Heart left ventricle (tissue), 16 donors: Measurements from ENCODE around the gene AKR1E2. TPM values are rescaled to one million over a fixed set of nuclear protein-coding genes. Genes with fewer than 3 reads are reported as not detected.
A peak's percentile ranks its signal among the peaks of the same experiment; 100 is the strongest.

Experiments
- ATAC-seq, 4 donors: fragments of 200-7000 bp; cut with Tn5 transposase; one replicate each; pipeline ENCODE4 v1.9.1; 2020 to 2022; ENCODE audit warnings: moderate library complexity in 4 of 4, mild to moderate bottlenecking in 3 of 4, moderate number of reproducible peaks in 1 of 4
- DNase-seq, 5 donors: peaks; one replicate each; pipeline ENCODE4 v3.0.0-alpha.2; 2020
- H3K27ac ChIP-seq, 12 donors: fragments of 200-600 bp; sonication (generic) in 4 of 12; one replicate each; pipeline versions ENCODE4 v1.5.0 to v1.8.0; 2016 to 2022; ENCODE audit warnings: mild to moderate bottlenecking in 2 of 12
- H3K27me3 ChIP-seq, 9 donors: fragments of 200-600 bp; sonication (generic) in 2 of 9; one replicate each; pipeline versions ENCODE4 v1.5.1 to v1.8.0; 2016 to 2022; ENCODE audit warnings: mild to moderate bottlenecking in 3 of 9
- H3K36me3 ChIP-seq, 9 donors: fragments of 200-600 bp; sonication (generic) in 2 of 9; one replicate each; pipeline versions ENCODE4 v1.5.0 to v1.8.0; 2018 to 2022; ENCODE audit warnings: mild to moderate bottlenecking in 2 of 9
- H3K4me1 ChIP-seq, 12 donors: fragments of 200-600 bp; sonication (generic) in 4 of 12; one replicate each; pipeline versions ENCODE4 v1.5.0 to v1.8.0; 2016 to 2022; ENCODE audit warnings: mild to moderate bottlenecking in 3 of 12
- H3K4me3 ChIP-seq, 12 donors: fragments of 200-600 bp; sonication (generic) in 4 of 12; one replicate each; pipeline versions ENCODE4 v1.5.0 to v1.8.0; 2017 to 2022; ENCODE audit warnings: mild to moderate bottlenecking in 9 of 12, moderate library complexity in 4 of 12
- H3K9me3 ChIP-seq, 12 donors: fragments of 200-600 bp; sonication (generic) in 4 of 12; one replicate each; pipeline versions ENCODE4 v1.5.0 to v1.8.0; 2016 to 2022; ENCODE audit warnings: mild to moderate bottlenecking in 1 of 12
- CTCF ChIP-seq, 12 donors: fragments of 200-600 bp; sonication (generic) in 4 of 12; IDR thresholded peaks; one replicate each; pipeline versions ENCODE4 v1.5.0 to v1.8.0; 2018 to 2022; ENCODE audit warnings: antibody characterized with exemption in 12 of 12, mild to moderate bottlenecking in 5 of 12
- POLR2A ChIP-seq, 2 donors: fragments of 450-650 bp; IDR thresholded peaks; one replicate each; pipeline ENCODE4 v1.6.1; 2017; ENCODE audit warnings: antibody characterized with exemption in 2 of 2, mild to moderate bottlenecking in 2 of 2, moderate library complexity in 2 of 2
- WGBS, 4 donors: extraction: QIAGEN DNeasy Blood & Tissue Kit in 2 of 4; methylation state at CpG; one replicate each; pipeline versions ENCODE4 v1.1.5 to v1.1.7; 2013 to 2018; 5-methylcytosine and 5-hydroxymethylcytosine counted together
- intact Hi-C, 10 donors: fragments of 100-400 bp; cut with DNase I; formaldehyde crosslinking; loops; one replicate each; pipeline versions ENCODE4 v1.11.1 to v1.14.2; 2022
- polyA plus RNA-seq, 2 donors: library from polyadenylated mRNA; stranded (reverse); fragments of 200-250 nt; gene quantifications; one replicate each; pipeline ENCODE4 v1.2.3, GENCODE V29; 2013
- total RNA-seq, 9 donors: library from RNA; depleted of rRNA in 2 of 9; stranded (reverse); fragments of >200 nt in 2 of 9; fragmentation: NEBNext Ultra II Directional in 3 of 9; extraction: Animal tissue kit (Norgen Biotek cat#: 25700) in 3 of 9; gene quantifications; one replicate each; pipeline versions ENCODE4 v1.1.0 to v1.2.4, GENCODE V29; 2016 to 2023
- donor health status: ischemic (EF 13 %, LVEDD 7.1; RV severe dilation, severe dysfunction).
- donor health status: healthy with polysubstance abuse.
- donor health status: DM: no; HTN: yes; CAD: no.
- donor health status: DM: no; HTN: no; CAD: no.
- donor health status: ischemic (EF 25% LVEDD 6.9; RV normal size, moderate dysfunction).
- donor health status: ischemic (EF 25% LVEDD 5.7; RV mildly dilated, moderate dysfunction).
- donor health status: healthy.
- donor health status: DM: yes; HTN: yes; CAD: no.
- donor health status: ischemic (EF 35%, LVEDD 5.7; RV mildly dilated, moderate dysfunction).
- donor health status: nonischemic (EF 11% LVEDD 7.7; RV severe dilation, severe dysfunction).
- donor health status: DM: yes; HTN: yes; CAD: no.
- donor health status: PGD.
- donor health status: ischemic (EF 29% LVEDD 5.4; RV normal size, mild dysfunction).
- donor health status: nonischemic (EF 23%, LVEDD 6.1; RV moderate dilation, normal function).

Gene AKR1E2
- total and polyA plus RNA-seq, 11 donors = 1.2 to 8.0 (median 3.8) TPM

- no peaks in the 10 kb centered on the region for H3K9me3 ChIP-seq
- DNase-seq (no peak), ATAC-seq (peak in 2 of 4 donors; percentile 52 to 62)
- H3K27ac ChIP-seq = peak overlapping the region in 2 of 12 donors; percentile 1 to 11
- TF ChIP-seq POLR2A (IDR thresholded peaks at IDR 0.05) (no peak), CTCF (IDR thresholded peaks at IDR 0.05) (no peak)
- H3K4me3 ChIP-seq = no peak overlapping the region
- intact Hi-C loops = no loop called here
- no peaks in the 10 kb centered on the region for H3K36me3 ChIP-seq
- peaks cover 0 to 8% (median 0%) of the 10 kb centered on the region in 12 donors for H3K4me1 ChIP-seq
- 82 to 90% (median 87%) methylated on average over 2 of the region's 2 CpGs for WGBS, 4 donors
- no peaks in the 10 kb centered on the region for H3K27me3 ChIP-seq
Observed at GRCh38 chr10:4892681-4893080, 66.7 kb downstream of the AKR1E2 start.

- intact Hi-C loops = no loop called here
- TF ChIP-seq CTCF (IDR thresholded peaks at IDR 0.05) (no peak), POLR2A (IDR thresholded peaks at IDR 0.05) (no peak)
- Histone ChIP-seq H3K27ac (no peak overlapping the region), H3K36me3 (no peaks in the 10 kb centered on the region), H3K27me3 (no peaks in the 10 kb centered on the region), H3K4me3 (no peak overlapping the region), H3K9me3 (no peaks in the 10 kb centered on the region), H3K4me1 (peaks cover 0 to 8% (median 0%) of the 10 kb centered on the region in 12 donors)
- WGBS, 4 donors = 92 to 100% (median 97%) methylated on average over 2 of the region's 2 CpGs
- DNase-seq (no peak), ATAC-seq (no peak)
Observed at GRCh38 chr10:4894335-4894734, 68.3 kb downstream of the AKR1E2 start.

Other genes with a start within 250 kb of the AKR1E2 start
- gene AKR1C1, start 137.2 kb downstream of the AKR1E2 start, total RNA-seq = 10 to 100 TPM in 8 of 9 donors, 1 to 10 TPM in 1; 9.9 to 30.8 (median 16.5) TPM
- gene AKR1C1, start 137.2 kb downstream of the AKR1E2 start, polyA plus RNA-seq = 10 to 100 TPM in 1 of 2 donors, 1 to 10 TPM in 1; 9.3 to 81.1 TPM
- gene AKR1C2, start 177.7 kb downstream of the AKR1E2 start, total RNA-seq = 10 to 100 TPM in 8 of 9 donors, 1 to 10 TPM in 1; 9.3 to 33.7 (median 14.5) TPM
- gene AKR1C2, start 177.7 kb downstream of the AKR1E2 start, polyA plus RNA-seq = 10 to 100 TPM; 12.9 to 19.8 TPM